NCI-H2196 treated with DMSO at 0.1 percent for 48 hours (cell line): ENCODE measurements around the gene KCNN4.

ENCODE experiments used
- DNase-seq: peaks from one replicate; lab custom pipeline; 2025; ENCODE audit not compliant: unreplicated experiment; lab: John Stamatoyannopoulos, UW

KCNN4 gene

GRCh38 chr19:43749898-43750297 is 30.9 kb downstream of the KCNN4 start:
- no peak for DNase-seq

GRCh38 chr19:43749152-43749551 is 31.6 kb downstream of the KCNN4 start:
- no peak for DNase-seq

- no peak for DNase-seq
Measured at GRCh38 chr19:43748685-43749084, 32.1 kb downstream of the KCNN4 start.

GRCh38 chr19:43748205-43748594 is 32.6 kb downstream of the KCNN4 start:
- DNase-seq, result no peak

- no peak for DNase-seq
Measured at GRCh38 chr19:43747557-43748204, 33.1 kb downstream of the KCNN4 start.

GRCh38 chr19:43743059-43743458 is 37.7 kb downstream of the KCNN4 start:
- DNase-seq, result no peak

GRCh38 chr19:43741075-43741825 is 39.5 kb downstream of the KCNN4 start:
- DNase-seq, result no peak

GRCh38 chr19:43739439-43740235 is 41.1 kb downstream of the KCNN4 start:
- no peak for DNase-seq

- no peak for DNase-seq
Measured at GRCh38 chr19:43738780-43739211, 42.0 kb downstream of the KCNN4 start.

GRCh38 chr19:43735957-43736356 is 44.8 kb downstream of the KCNN4 start:
- no peak for DNase-seq

- DNase-seq, result no peak
Measured at GRCh38 chr19:43735013-43735412, 45.8 kb downstream of the KCNN4 start.

- DNase-seq, result no peak
Measured at GRCh38 chr19:43731846-43732245, 48.9 kb downstream of the KCNN4 start.

- DNase-seq, result no peak
Measured at GRCh38 chr19:43731346-43731745, 49.4 kb downstream of the KCNN4 start.

GRCh38 chr19:43729919-43730318 is 50.9 kb downstream of the KCNN4 start:
- no peak for DNase-seq

GRCh38 chr19:43727593-43727853 is 53.2 kb downstream of the KCNN4 start:
- DNase-seq, result no peak

GRCh38 chr19:43726736-43727592 is 53.8 kb downstream of the KCNN4 start:
- DNase-seq, result no peak

- DNase-seq, result no peak
Measured at GRCh38 chr19:43725468-43725867, 55.3 kb downstream of the KCNN4 start.

- no peak for DNase-seq
Measured at GRCh38 chr19:43724896-43725295, 55.9 kb downstream of the KCNN4 start.

- DNase-seq, result no peak
Measured at GRCh38 chr19:43723588-43723987, 57.2 kb downstream of the KCNN4 start.

GRCh38 chr19:43721469-43722048 is 59.2 kb downstream of the KCNN4 start:
- DNase-seq, result no peak

GRCh38 chr19:43720936-43721335 is 59.8 kb downstream of the KCNN4 start:
- no peak for DNase-seq
